HL-60 (cell line): Measurements from ENCODE around the gene KCNJ6.

Experiments used
- POLR2AphosphoS5 ChIP-seq: IDR thresholded peaks from 2 replicates; pipeline ENCODE4 v1.6.1; 2012; ENCODE audit warnings: low read depth
- TF ChIP-seq, protein P1 (sequence below): IDR thresholded peaks from one replicate; pipeline ENCODE4 v1.5.1; 2011; ENCODE audit warnings: low read length, control low read depth, inconsistent platforms; ENCODE audit not compliant: insufficient read depth
- TF ChIP-seq, protein P2 (sequence below): IDR thresholded peaks from 2 replicates; pipeline ENCODE4 v1.6.1; 2012; ENCODE audit warnings: low read depth; ENCODE audit not compliant: insufficient replicate concordance

DNA sequence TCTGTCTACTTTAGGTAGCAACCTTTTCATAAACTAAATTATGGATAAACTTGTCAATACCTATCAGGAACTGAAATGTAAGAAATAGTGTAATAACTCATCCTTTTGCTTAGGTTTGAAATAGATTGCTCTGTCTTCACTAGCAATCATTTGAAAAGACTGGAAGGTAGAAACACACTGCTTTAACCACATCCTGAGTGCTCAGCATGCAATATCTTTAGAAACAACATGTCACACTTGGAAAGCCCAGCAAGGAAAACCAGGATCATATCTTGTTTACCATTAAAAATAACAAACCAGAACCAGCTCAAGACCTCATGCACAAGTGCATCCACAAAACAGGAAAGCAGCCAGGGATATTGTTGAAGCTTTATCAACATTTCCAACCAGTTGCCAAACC, 3.6 kb downstream of the KCNJ6 start:
- TF ChIP-seq, protein P1, sequence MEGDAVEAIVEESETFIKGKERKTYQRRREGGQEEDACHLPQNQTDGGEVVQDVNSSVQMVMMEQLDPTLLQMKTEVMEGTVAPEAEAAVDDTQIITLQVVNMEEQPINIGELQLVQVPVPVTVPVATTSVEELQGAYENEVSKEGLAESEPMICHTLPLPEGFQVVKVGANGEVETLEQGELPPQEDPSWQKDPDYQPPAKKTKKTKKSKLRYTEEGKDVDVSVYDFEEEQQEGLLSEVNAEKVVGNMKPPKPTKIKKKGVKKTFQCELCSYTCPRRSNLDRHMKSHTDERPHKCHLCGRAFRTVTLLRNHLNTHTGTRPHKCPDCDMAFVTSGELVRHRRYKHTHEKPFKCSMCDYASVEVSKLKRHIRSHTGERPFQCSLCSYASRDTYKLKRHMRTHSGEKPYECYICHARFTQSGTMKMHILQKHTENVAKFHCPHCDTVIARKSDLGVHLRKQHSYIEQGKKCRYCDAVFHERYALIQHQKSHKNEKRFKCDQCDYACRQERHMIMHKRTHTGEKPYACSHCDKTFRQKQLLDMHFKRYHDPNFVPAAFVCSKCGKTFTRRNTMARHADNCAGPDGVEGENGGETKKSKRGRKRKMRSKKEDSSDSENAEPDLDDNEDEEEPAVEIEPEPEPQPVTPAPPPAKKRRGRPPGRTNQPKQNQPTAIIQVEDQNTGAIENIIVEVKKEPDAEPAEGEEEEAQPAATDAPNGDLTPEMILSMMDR = no peak
- TF ChIP-seq POLR2AphosphoS5 = no peak
- TF ChIP-seq, protein P2, sequence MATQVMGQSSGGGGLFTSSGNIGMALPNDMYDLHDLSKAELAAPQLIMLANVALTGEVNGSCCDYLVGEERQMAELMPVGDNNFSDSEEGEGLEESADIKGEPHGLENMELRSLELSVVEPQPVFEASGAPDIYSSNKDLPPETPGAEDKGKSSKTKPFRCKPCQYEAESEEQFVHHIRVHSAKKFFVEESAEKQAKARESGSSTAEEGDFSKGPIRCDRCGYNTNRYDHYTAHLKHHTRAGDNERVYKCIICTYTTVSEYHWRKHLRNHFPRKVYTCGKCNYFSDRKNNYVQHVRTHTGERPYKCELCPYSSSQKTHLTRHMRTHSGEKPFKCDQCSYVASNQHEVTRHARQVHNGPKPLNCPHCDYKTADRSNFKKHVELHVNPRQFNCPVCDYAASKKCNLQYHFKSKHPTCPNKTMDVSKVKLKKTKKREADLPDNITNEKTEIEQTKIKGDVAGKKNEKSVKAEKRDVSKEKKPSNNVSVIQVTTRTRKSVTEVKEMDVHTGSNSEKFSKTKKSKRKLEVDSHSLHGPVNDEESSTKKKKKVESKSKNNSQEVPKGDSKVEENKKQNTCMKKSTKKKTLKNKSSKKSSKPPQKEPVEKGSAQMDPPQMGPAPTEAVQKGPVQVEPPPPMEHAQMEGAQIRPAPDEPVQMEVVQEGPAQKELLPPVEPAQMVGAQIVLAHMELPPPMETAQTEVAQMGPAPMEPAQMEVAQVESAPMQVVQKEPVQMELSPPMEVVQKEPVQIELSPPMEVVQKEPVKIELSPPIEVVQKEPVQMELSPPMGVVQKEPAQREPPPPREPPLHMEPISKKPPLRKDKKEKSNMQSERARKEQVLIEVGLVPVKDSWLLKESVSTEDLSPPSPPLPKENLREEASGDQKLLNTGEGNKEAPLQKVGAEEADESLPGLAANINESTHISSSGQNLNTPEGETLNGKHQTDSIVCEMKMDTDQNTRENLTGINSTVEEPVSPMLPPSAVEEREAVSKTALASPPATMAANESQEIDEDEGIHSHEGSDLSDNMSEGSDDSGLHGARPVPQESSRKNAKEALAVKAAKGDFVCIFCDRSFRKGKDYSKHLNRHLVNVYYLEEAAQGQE = no peak
